Effector memory CD8-positive, alpha-beta T cell (primary cell): ENCODE measurements around the gene MICAL3.

Experiments used
- ATAC-seq: fragments of 150-1000 bp; cut with Tn5 transposase; replicated peaks from 2 replicates; pipeline ENCODE4 v1.10.0; 2021; ENCODE audit warnings: mild to moderate bottlenecking, moderate library complexity
- DNase-seq, 3 experiments: peaks; one replicate each; pipeline ENCODE4 v3.0.0; 2021
- H3K27ac Mint-ChIP-seq, 2 donors: one replicate each; pipeline ENCODE4 v1.8.0; 2022; ENCODE audit warnings: mild to moderate bottlenecking in 2 of 2, mixed read lengths in 2 of 2, moderate library complexity in 2 of 2
- H3K27me3 Mint-ChIP-seq, 2 donors: one replicate each; pipeline ENCODE4 v1.8.0; 2022; ENCODE audit warnings: mixed read lengths in 2 of 2
- H3K36me3 Mint-ChIP-seq: one replicate; pipeline ENCODE4 v1.8.0; 2022; ENCODE audit warnings: mild to moderate bottlenecking, moderate library complexity, mixed read lengths; ENCODE audit not compliant: insufficient read depth
- H3K4me1 Mint-ChIP-seq, 2 donors: one replicate each; pipeline ENCODE4 v1.8.0; 2022; ENCODE audit warnings: low read depth in 2 of 2, mixed read lengths in 2 of 2
- H3K4me3 Mint-ChIP-seq, 2 donors: one replicate each; pipeline ENCODE4 v1.8.0; 2022; ENCODE audit warnings: mild to moderate bottlenecking in 2 of 2, mixed read lengths in 2 of 2, moderate library complexity in 2 of 2
- H3K9me3 Mint-ChIP-seq, 2 donors: one replicate each; pipeline ENCODE4 v1.8.0; 2022; ENCODE audit warnings: mixed read lengths in 2 of 2

Gene MICAL3

GRCh38 chr22:17974703-17975372 is 49.5 kb downstream of the MICAL3 start:
- ATAC-seq (no peak), DNase-seq (no peak)
- Mint-ChIP-seq H3K36me3 (peaks cover 9% of the 10 kb centered on the region), H3K9me3 (no peaks in the 10 kb centered on the region), H3K4me1 (peaks cover 6 to 15% of the 10 kb centered on the region in 2 donors), H3K27ac (peak overlapping the region in 1 of 2 donors; percentile 85), H3K27me3 (no peaks in the 10 kb centered on the region), H3K4me3 (no peak overlapping the region)

DNA sequence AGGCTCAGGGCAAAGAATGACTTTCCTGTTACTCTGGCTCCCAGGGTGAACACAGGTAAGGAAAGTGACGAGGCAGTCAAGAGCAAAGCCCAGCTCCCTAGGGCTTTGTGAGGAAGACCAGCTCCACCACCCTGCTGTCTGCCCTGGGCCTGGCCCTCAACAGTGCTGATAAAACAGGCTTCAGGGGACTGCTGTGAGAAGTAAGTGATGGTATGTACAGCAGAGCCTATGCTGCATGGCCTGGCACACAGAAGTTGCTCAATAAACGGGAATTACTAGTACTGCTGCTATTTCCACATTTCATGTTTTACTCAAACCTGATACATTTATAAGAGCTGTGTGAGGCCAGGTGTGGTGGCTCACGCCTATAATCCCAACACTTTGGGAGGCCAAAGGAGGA is 50.3 kb downstream of the MICAL3 start:
- no peak overlapping the region for H3K27ac Mint-ChIP-seq
- no peak overlapping the region for H3K4me3 Mint-ChIP-seq
- peaks cover 12% of the 10 kb centered on the region for H3K36me3 Mint-ChIP-seq
- DNase-seq (no peak), ATAC-seq (no peak)
- H3K27me3 Mint-ChIP-seq, result no peaks in the 10 kb centered on the region
- H3K4me1 Mint-ChIP-seq, result peaks cover 6 to 15% of the 10 kb centered on the region in 2 donors
- no peaks in the 10 kb centered on the region for H3K9me3 Mint-ChIP-seq

GRCh38 chr22:17973217-17973616 is 51.1 kb downstream of the MICAL3 start:
- Mint-ChIP-seq H3K27ac (no peak overlapping the region), H3K36me3 (peaks cover 17% of the 10 kb centered on the region), H3K27me3 (no peaks in the 10 kb centered on the region), H3K4me1 (peaks cover 6 to 15% of the 10 kb centered on the region in 2 donors), H3K4me3 (no peak overlapping the region), H3K9me3 (no peaks in the 10 kb centered on the region)
- DNase-seq, result no peak
- no peak for ATAC-seq

DNA sequence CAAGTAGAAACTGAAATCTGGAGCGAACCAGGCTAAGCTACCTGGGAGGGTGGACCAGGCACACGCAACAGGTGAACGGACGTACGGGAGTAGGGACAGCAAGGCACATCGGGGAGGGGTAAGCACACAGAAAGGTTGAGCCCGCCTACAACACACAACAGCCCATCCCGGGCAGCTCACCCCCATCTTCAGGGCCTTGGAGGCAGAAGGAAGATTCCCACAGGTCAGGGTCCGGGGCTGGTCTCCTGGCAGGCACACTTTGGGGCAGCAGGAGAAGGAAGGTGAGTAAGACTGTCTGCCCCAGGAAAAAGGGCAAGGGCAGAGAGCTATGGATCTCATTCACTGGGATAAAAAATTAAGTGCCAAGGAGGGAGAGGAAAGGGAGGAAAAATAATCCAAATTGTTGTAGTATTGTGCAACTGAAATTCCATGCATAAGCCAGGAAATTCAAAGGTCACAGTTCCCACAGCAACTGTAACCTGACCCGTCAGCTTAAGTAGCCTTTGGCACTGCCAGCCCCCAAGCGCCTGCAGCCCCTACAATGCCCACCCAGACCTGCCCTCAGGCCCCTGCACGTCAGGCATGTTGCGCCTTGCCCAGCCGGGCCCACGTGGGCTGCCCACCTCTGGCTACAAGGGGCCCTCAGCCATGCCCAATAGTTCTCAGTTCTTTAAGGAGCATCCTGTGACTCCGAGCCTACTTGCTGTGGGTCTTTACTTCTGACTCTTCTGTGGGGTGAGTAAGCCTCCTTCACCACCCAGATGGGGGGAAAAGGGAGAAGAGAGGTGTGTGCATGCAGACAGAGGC is 51.8 kb downstream of the MICAL3 start:
- ATAC-seq, result no peak
- DNase-seq, result no peak
- H3K27ac Mint-ChIP-seq, result no peak overlapping the region
- peaks cover 17% of the 10 kb centered on the region for H3K36me3 Mint-ChIP-seq
- H3K9me3 Mint-ChIP-seq, result no peaks in the 10 kb centered on the region
- no peak overlapping the region for H3K4me3 Mint-ChIP-seq
- H3K27me3 Mint-ChIP-seq, result no peaks in the 10 kb centered on the region
- H3K4me1 Mint-ChIP-seq, result peaks cover 6 to 15% of the 10 kb centered on the region in 2 donors

GRCh38 chr22:17971711-17972110 is 52.6 kb downstream of the MICAL3 start:
- no peaks in the 10 kb centered on the region for H3K27me3 Mint-ChIP-seq

GRCh38 chr22:17970201-17970708 is 54.1 kb downstream of the MICAL3 start:
- peaks cover 14% of the 10 kb centered on the region for H3K36me3 Mint-ChIP-seq
- H3K9me3 Mint-ChIP-seq, result no peaks in the 10 kb centered on the region
- H3K27me3 Mint-ChIP-seq, result no peaks in the 10 kb centered on the region
- DNase-seq (no peak), ATAC-seq (no peak)
- no peak overlapping the region for H3K27ac Mint-ChIP-seq
- H3K4me3 Mint-ChIP-seq, result no peak overlapping the region
- H3K4me1 Mint-ChIP-seq, result peaks cover 20 to 23% of the 10 kb centered on the region in 2 donors

More at GRCh38 chr22:17971711-17972110, 52.6 kb downstream of the MICAL3 start:
- Mint-ChIP-seq H3K4me1 (peaks cover 8 to 16% of the 10 kb centered on the region in 2 donors), H3K4me3 (no peak overlapping the region), H3K9me3 (no peaks in the 10 kb centered on the region), H3K36me3 (peaks cover 17% of the 10 kb centered on the region), H3K27ac (peak overlapping the region; percentile 47 to 78)
- no peak for ATAC-seq
- no peak for DNase-seq

DNA sequence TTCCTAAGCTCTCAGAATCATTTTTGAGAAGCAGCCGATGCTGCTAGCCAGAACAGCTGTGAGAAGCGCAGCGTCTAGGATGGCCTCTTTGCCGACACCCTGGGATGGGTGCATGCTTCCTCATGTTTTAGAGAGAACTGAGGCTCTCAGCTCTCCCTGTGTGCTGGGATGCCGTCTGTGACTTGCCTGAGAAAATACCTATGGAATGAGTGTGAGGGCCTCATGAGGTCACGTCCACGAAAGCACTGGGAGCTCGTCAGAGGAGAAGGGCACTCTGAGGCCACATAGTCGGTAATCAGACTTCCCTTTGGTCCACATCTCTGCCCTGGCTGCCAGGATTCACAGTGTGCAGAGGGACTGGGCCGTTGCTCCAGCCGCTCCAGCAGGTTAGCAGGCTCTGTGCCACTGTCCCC is 54.7 kb downstream of the MICAL3 start:
- H3K9me3 Mint-ChIP-seq, result no peaks in the 10 kb centered on the region
- no peak overlapping the region for H3K4me3 Mint-ChIP-seq
- H3K36me3 Mint-ChIP-seq, result peaks cover 14% of the 10 kb centered on the region
- H3K27ac Mint-ChIP-seq, result peak overlapping the region in 1 of 2 donors; percentile 50
- DNase-seq (no peak), ATAC-seq (no peak)
- peaks cover 20 to 21% of the 10 kb centered on the region in 2 donors for H3K4me1 Mint-ChIP-seq
- no peaks in the 10 kb centered on the region for H3K27me3 Mint-ChIP-seq

DNA sequence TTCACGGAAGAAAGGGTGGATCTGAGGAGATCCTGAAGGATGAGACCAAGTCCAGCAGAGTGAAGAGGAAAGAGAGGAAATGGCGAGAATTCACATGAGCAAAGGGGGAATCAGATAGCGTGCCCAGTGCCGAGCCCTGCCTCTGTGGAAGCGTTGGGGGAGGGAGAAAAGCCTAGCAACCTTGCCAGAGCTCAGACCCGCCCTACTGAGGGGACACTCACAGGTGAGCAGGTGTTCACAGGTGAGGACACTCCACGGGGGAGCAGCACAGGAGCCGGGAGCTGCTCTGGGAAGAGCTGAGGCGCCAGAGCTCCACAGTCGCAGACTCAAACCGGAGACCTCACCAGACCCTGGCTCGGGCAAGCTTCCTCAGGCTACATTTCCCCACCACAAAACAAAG is 56.2 kb downstream of the MICAL3 start:
- Mint-ChIP-seq H3K4me1 (peaks cover 20 to 23% of the 10 kb centered on the region in 2 donors), H3K36me3 (peaks cover 10% of the 10 kb centered on the region), H3K27me3 (no peaks in the 10 kb centered on the region), H3K4me3 (no peak overlapping the region), H3K9me3 (no peaks in the 10 kb centered on the region), H3K27ac (no peak overlapping the region)
- no peak for DNase-seq
- ATAC-seq, result no peak

- peaks cover 16 to 24% of the 10 kb centered on the region in 2 donors for H3K4me1 Mint-ChIP-seq
- H3K27me3 Mint-ChIP-seq, result no peaks in the 10 kb centered on the region
- ATAC-seq, result no peak
These were observed 58.0 kb downstream of the MICAL3 start for GRCh38 chr22:17966403-17966717.

DNA sequence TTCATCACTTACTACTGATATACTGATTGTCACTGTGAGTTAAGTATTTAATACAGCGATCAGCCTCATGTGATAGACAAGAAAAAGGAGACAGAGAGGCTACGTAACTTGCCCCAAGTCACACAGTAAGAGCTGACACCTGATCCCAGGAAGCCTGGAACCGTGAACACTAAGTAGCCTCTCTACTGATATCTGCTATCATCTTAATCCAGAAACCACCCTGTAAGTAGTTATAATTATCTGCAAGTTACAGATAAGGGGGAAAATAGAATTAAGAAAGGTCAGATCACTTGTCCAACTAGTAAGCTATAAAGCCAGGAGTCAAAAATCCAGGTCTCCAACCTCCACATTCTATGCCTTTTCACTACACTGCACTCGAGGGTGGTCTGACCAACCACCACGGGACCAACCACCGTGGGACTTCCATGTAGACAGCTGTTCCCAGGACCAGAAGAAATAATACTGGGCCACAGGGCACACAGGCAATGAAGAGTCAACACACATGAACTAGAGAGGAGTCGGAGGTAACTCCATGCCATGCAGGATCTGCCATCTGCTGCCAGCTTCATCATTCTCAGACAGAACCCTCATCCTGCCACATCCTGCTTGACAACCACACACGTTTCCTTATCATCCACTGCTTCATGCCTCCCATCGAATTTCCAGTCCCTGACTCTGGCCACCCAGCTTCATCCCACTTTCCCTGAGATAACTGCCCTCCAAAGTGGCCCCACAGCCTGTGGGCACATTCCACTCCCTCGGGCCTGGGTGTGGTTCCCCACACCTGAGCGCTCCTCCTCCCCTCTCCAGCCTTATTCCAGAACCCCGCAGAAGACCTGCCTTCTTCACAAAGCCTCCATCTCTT is 58.6 kb downstream of the MICAL3 start:
- H3K36me3 Mint-ChIP-seq, result peaks cover 10% of the 10 kb centered on the region
- no peaks in the 10 kb centered on the region for H3K9me3 Mint-ChIP-seq
- H3K4me3 Mint-ChIP-seq, result no peak overlapping the region
- peaks cover 13 to 22% of the 10 kb centered on the region in 2 donors for H3K4me1 Mint-ChIP-seq
- no peaks in the 10 kb centered on the region for H3K27me3 Mint-ChIP-seq
- peak overlapping the region; percentile 14 to 74 for H3K27ac Mint-ChIP-seq
- no peak for DNase-seq
- no peak for ATAC-seq

More at GRCh38 chr22:17966403-17966717, 58.0 kb downstream of the MICAL3 start:
- Mint-ChIP-seq H3K27ac (peak overlapping the region; percentile 14 to 74), H3K36me3 (peaks cover 8% of the 10 kb centered on the region), H3K4me3 (no peak overlapping the region), H3K9me3 (no peaks in the 10 kb centered on the region)
- DNase-seq, result no peak

DNA sequence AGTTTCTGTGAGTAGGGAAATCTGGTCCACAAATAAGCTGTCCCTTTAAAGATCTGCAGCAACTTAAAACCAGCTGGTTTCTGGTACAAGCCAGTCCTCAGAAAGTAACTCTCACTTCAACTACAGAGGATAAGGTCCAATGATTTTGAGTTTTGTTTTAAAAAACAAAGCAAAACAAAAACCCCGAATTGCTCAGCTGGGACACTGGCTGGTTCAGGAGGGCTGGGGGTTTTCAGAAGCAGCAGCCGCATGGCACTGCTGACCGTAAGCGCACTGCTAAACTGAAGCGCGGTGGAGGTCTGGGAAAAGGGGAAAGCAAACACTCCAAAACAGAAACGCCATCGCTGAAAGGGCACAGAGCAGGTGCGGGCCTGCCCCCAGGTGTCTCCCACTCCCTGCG is 59.7 kb downstream of the MICAL3 start:
- no peak for DNase-seq
- Mint-ChIP-seq H3K27me3 (no peaks in the 10 kb centered on the region), H3K4me3 (no peak overlapping the region), H3K27ac (no peak overlapping the region), H3K9me3 (no peaks in the 10 kb centered on the region), H3K4me1 (peaks cover 13 to 29% of the 10 kb centered on the region in 2 donors), H3K36me3 (peaks cover 10% of the 10 kb centered on the region)
- ATAC-seq, result no peak

- Mint-ChIP-seq H3K27ac (peak overlapping the region in 1 of 2 donors; percentile 13), H3K9me3 (no peaks in the 10 kb centered on the region), H3K27me3 (no peaks in the 10 kb centered on the region), H3K36me3 (peaks cover 8% of the 10 kb centered on the region), H3K4me3 (no peak overlapping the region), H3K4me1 (peaks cover 13 to 29% of the 10 kb centered on the region in 2 donors)
- DNase-seq, result no peak
- no peak for ATAC-seq
These were observed 60.2 kb downstream of the MICAL3 start for GRCh38 chr22:17964156-17964555.

DNA sequence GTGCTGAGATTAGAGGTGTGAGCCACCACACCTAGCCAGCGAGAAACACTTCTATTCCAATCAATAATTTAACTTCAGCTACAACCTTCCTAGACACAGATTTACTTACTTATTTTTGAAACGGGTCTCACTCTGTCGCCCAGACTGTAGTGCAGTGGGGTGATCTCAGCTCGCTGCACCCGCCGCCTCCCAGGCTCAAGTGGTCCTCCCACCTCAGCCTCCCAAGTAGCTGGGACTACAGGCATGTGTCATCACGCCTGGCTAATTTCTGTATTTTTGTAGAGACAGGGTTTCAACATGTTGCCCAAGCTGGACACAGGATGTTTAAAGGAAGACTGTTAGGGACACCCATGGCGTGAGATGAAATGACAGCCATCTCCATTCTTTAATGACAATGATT is 61.3 kb downstream of the MICAL3 start:
- no peaks in the 10 kb centered on the region for H3K27me3 Mint-ChIP-seq
- DNase-seq (no peak), ATAC-seq (no peak)
- no peak overlapping the region for H3K4me3 Mint-ChIP-seq
- no peak overlapping the region for H3K27ac Mint-ChIP-seq
- no peaks in the 10 kb centered on the region for H3K9me3 Mint-ChIP-seq
- H3K4me1 Mint-ChIP-seq, result peaks cover 13 to 32% of the 10 kb centered on the region in 2 donors
- H3K36me3 Mint-ChIP-seq, result peaks cover 3% of the 10 kb centered on the region
